Lower leg skin (tissue), 4 donors: Measurements from ENCODE around the gene TMEM181. TPM values are rescaled to one million over a fixed set of nuclear protein-coding genes. Genes with fewer than 3 reads are reported as not detected.

Experiments
- DNase-seq, 2 donors: peaks; one replicate each; pipeline ENCODE4 v3.0.0-alpha.2; 2019; ENCODE audit warnings: low spot score in 2 of 2
- H3K4me3 ChIP-seq: fragments of 200-600 bp; sonication (generic); 2 replicates; pipeline ENCODE4 v1.5.1; 2017; ENCODE audit warnings: mild to moderate bottlenecking, low read depth; ENCODE audit not compliant: poor library complexity, severe bottlenecking
- CTCF ChIP-seq, 3 donors: fragments of 450-650 bp; IDR thresholded peaks; one replicate each; pipeline ENCODE4 v1.5.1; 2016; ENCODE audit warnings: antibody characterized with exemption in 3 of 3, mild to moderate bottlenecking in 3 of 3, moderate library complexity in 2 of 3
- POLR2A ChIP-seq, 2 donors: fragments of 450-650 bp; IDR thresholded peaks; one replicate each; pipeline ENCODE4 v1.6.1; 2016 to 2017; ENCODE audit warnings: antibody characterized with exemption in 2 of 2, mild to moderate bottlenecking in 1 of 2, moderate library complexity in 1 of 2
- WGBS, 2 donors: methylation state at CpG; one replicate each; pipeline ENCODE4 v1.1.5; 2018; 5-methylcytosine and 5-hydroxymethylcytosine counted together
- intact Hi-C: fragments of 100-400 bp; cut with DNase I; formaldehyde crosslinking; loops from one replicate; pipeline ENCODE4 v1.15.0; 2023; ENCODE audit warnings: low total_unique reads
- total RNA-seq, 4 donors: library from RNA; depleted of rRNA; stranded (reverse); fragments of >200 nt; gene quantifications; one replicate each; pipeline ENCODE4 v1.1.0, GENCODE V29; 2016

Gene TMEM181
- total RNA-seq, 4 donors from 2014 or later: 12.8 to 20.8 (median 17.2) TPM

GRCh38 chr6:158636778-158637177 is 76.9 kb downstream of the TMEM181 start:
- intact Hi-C loops: no loop called here
- H3K4me3 ChIP-seq: no peak overlapping the region
- WGBS, 2 donors: 92 to 93% methylated on average over 8 of the region's 8 CpGs
- TF ChIP-seq POLR2A (IDR thresholded peaks at IDR 0.05) (no peak), CTCF (IDR thresholded peaks at IDR 0.05) (no peak)
- DNase-seq: no peak

- intact Hi-C loops: no loop called here
- DNase-seq: no peak
- H3K4me3 ChIP-seq: no peak overlapping the region
- WGBS, 2 donors: 94 to 97% methylated on average over 3 of the region's 3 CpGs
- TF ChIP-seq CTCF (IDR thresholded peaks at IDR 0.05): no peak
- no peak for TF ChIP-seq POLR2A (IDR thresholded peaks at IDR 0.05)
Measured at GRCh38 chr6:158638324-158638854, 78.5 kb downstream of the TMEM181 start.

- 90 to 93% methylated on average over 5 of the region's 5 CpGs for WGBS, 2 donors
- H3K4me3 ChIP-seq: no peak overlapping the region
- intact Hi-C loops: no loop called here
- TF ChIP-seq CTCF (IDR thresholded peaks at IDR 0.05): no peak
- TF ChIP-seq POLR2A (IDR thresholded peaks at IDR 0.05): no peak
- no peak for DNase-seq
Measured at GRCh38 chr6:158639056-158639455, 79.2 kb downstream of the TMEM181 start.

- H3K4me3 ChIP-seq: no peak overlapping the region
- WGBS, 2 donors: 93 to 97% methylated on average over 2 of the region's 2 CpGs
- TF ChIP-seq POLR2A (IDR thresholded peaks at IDR 0.05) (no peak), CTCF (IDR thresholded peaks at IDR 0.05) (no peak)
- no peak for DNase-seq
- intact Hi-C loops: no loop called here
Measured at GRCh38 chr6:158640519-158640918, 80.6 kb downstream of the TMEM181 start.

GRCh38 chr6:158642097-158642601 is 82.3 kb downstream of the TMEM181 start:
- no peak for TF ChIP-seq CTCF (IDR thresholded peaks at IDR 0.05)
- TF ChIP-seq POLR2A (IDR thresholded peaks at IDR 0.05): no peak
- 58 to 62% methylated on average over 8 of the region's 8 CpGs for WGBS, 2 donors
- intact Hi-C loops: no loop called here
- no peak overlapping the region for H3K4me3 ChIP-seq
- peak in 1 of 2 donors; percentile 73 for DNase-seq

- DNase-seq: no peak
- TF ChIP-seq CTCF (IDR thresholded peaks at IDR 0.05) (no peak), POLR2A (IDR thresholded peaks at IDR 0.05) (no peak)
- intact Hi-C loops: no loop called here
- H3K4me3 ChIP-seq: peak overlapping the region; percentile 86
- WGBS, 2 donors: 1% methylated on average over 18 to 20 of the region's 21 CpGs
Measured at GRCh38 chr6:158643836-158644230, 83.9 kb downstream of the TMEM181 start.
